Measurements from ENCODE around the gene CYP2S1.
"Not testable (repeated sequence)": the region's sequence is repeated elsewhere in the genome, so short reads cannot be mapped to it uniquely, and the experiment has no call there.

CYP2S1 gene

GRCh38 chr19:41222240-41222639, 29.2 kb downstream of the CYP2S1 start:
- no peak for DNase-seq (ENCODE audit: low read depth, low spot score)
- H3K4me3 ChIP-seq (ENCODE audit: low read length) = no peak overlapping the region

- H3K4me3 ChIP-seq (ENCODE audit: low read length) = no peak overlapping the region
- no peak for DNase-seq (ENCODE audit: low read depth, low spot score)
Observed at GRCh38 chr19:41223431-41224234, 30.6 kb downstream of the CYP2S1 start.

GRCh38 chr19:41224632-41225031, 31.6 kb downstream of the CYP2S1 start:
- H3K4me3 ChIP-seq (ENCODE audit: low read length) = no peak overlapping the region
- no peak for DNase-seq (ENCODE audit: low read depth, low spot score)

- H3K4me3 ChIP-seq (ENCODE audit: low read length) = no peak overlapping the region
- no peak for DNase-seq (ENCODE audit: low read depth, low spot score)
Observed at GRCh38 chr19:41225238-41226052, 32.4 kb downstream of the CYP2S1 start.

GRCh38 chr19:41226053-41226873, 33.2 kb downstream of the CYP2S1 start:
- H3K4me3 ChIP-seq (ENCODE audit: low read length) = no peak overlapping the region
- DNase-seq (ENCODE audit: low read depth, low spot score) = no peak

- no peak overlapping the region for H3K4me3 ChIP-seq (ENCODE audit: low read length)
- DNase-seq (ENCODE audit: low read depth, low spot score) = no peak
Observed at GRCh38 chr19:41226874-41227390, 33.9 kb downstream of the CYP2S1 start.

GRCh38 chr19:41228486-41228885, 35.5 kb downstream of the CYP2S1 start:
- no peak for DNase-seq (ENCODE audit: low read depth, low spot score)

GRCh38 chr19:41229338-41229737, 36.3 kb downstream of the CYP2S1 start:
- H3K4me3 ChIP-seq (ENCODE audit: low read length); DNase-seq (ENCODE audit: low read depth, low spot score): not testable (repeated sequence)

More at GRCh38 chr19:41228486-41228885, 35.5 kb downstream of the CYP2S1 start:
- H3K4me3 ChIP-seq (ENCODE audit: low read length) = no peak overlapping the region

GRCh38 chr19:41230067-41230857, 37.2 kb downstream of the CYP2S1 start:
- no peak overlapping the region for H3K4me3 ChIP-seq (ENCODE audit: low read length)
- no peak for DNase-seq (ENCODE audit: low read depth, low spot score)

GRCh38 chr19:41232686-41233085, 39.7 kb downstream of the CYP2S1 start:
- DNase-seq (ENCODE audit: low read depth, low spot score) = no peak
- no peak overlapping the region for H3K4me3 ChIP-seq (ENCODE audit: low read length)

GRCh38 chr19:41233748-41234240, 40.8 kb downstream of the CYP2S1 start:
- DNase-seq (ENCODE audit: low read depth, low spot score) = no peak
- no peak overlapping the region for H3K4me3 ChIP-seq (ENCODE audit: low read length)

GRCh38 chr19:41234512-41235168, 41.6 kb downstream of the CYP2S1 start:
- DNase-seq (ENCODE audit: low read depth, low spot score) = no peak

GRCh38 chr19:41235480-41235879, 42.5 kb downstream of the CYP2S1 start:
- H3K4me3 ChIP-seq (ENCODE audit: low read length) = no peak overlapping the region
- DNase-seq (ENCODE audit: low read depth, low spot score) = no peak

More at GRCh38 chr19:41234512-41235168, 41.6 kb downstream of the CYP2S1 start:
- no peak overlapping the region for H3K4me3 ChIP-seq (ENCODE audit: low read length)

- DNase-seq (ENCODE audit: low read depth, low spot score) = no peak
Observed at GRCh38 chr19:41238244-41238643, 45.2 kb downstream of the CYP2S1 start.

GRCh38 chr19:41239363-41239762, 46.3 kb downstream of the CYP2S1 start:
- no peak overlapping the region for H3K4me3 ChIP-seq (ENCODE audit: low read length)
- DNase-seq (ENCODE audit: low read depth, low spot score) = no peak

More at GRCh38 chr19:41238244-41238643, 45.2 kb downstream of the CYP2S1 start:
- H3K4me3 ChIP-seq (ENCODE audit: low read length) = no peak overlapping the region

GRCh38 chr19:41239961-41240574, 47.0 kb downstream of the CYP2S1 start:
- DNase-seq (ENCODE audit: low read depth, low spot score) = no peak

GRCh38 chr19:41241859-41242258, 48.8 kb downstream of the CYP2S1 start:
- no peak for DNase-seq (ENCODE audit: low read depth, low spot score)
- no peak overlapping the region for H3K4me3 ChIP-seq (ENCODE audit: low read length)

More at GRCh38 chr19:41239961-41240574, 47.0 kb downstream of the CYP2S1 start:
- H3K4me3 ChIP-seq (ENCODE audit: low read length) = no peak overlapping the region
